22Rv1 (cell line): Measurements from ENCODE around the gene CEP164.

Source experiments
- CTCF ChIP-seq: fragments of 450-650 bp; IDR thresholded peaks from 2 replicates; pipeline ENCODE4 v1.5.1; 2017; ENCODE audit warnings: mild to moderate bottlenecking
- ZFX ChIP-seq: fragments of 450-650 bp; IDR thresholded peaks from 2 replicates; pipeline ENCODE4 v1.6.1; 2017; ENCODE audit warnings: antibody characterized with exemption, borderline replicate concordance

DNA sequence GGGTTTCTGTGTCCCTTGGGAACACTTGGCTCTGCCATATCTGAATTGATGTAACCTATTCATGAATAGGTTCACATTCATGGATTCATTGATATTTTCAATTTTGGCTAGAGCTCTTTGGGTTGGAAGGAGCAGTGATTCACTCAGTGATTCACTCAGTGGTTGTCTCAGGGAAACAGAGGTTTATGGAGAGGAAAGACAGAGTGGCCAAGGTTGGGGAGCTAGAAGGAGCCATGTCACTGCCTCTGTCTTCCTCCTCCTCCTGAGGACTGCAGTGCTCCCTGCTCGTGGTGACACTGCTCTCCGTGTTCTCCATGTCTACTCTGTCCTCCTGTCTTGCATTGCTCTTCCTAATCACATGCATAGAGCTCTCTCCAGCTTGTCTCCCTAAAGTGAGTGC lies 17.4 kb downstream of the CEP164 start:
- TF ChIP-seq CTCF (no peak), ZFX (no peak)
